Erythroblast (primary cell): ENCODE data around the gene OCA2.

Source experiments
- GATA1 ChIP-seq: IDR thresholded peaks from 2 replicates; pipeline ENCODE4 v1.6.1; 2011; ENCODE audit warnings: low read depth, mild to moderate bottlenecking, control low read depth, low read length, moderate library complexity
- POLR2A ChIP-seq: IDR thresholded peaks from 2 replicates; pipeline ENCODE4 v1.6.1; 2011; ENCODE audit warnings: mild to moderate bottlenecking, low read length

GRCh38 chr15:27965546-27965945 lies 133.6 kb downstream of the OCA2 start:
- TF ChIP-seq POLR2A (no peak), GATA1 (no peak)
